Measurements from ENCODE around the gene NRG3.

NRG3 gene

GRCh38 chr10:82171899-82172298 is 296.9 kb downstream of the NRG3 start:
- DNase-seq (ENCODE audit: extremely low spot score) = no peak
- ChIA-PET POLR2A (no interaction called here), CTCF (interaction anchor here (1.6 kb wide), 1 partner anchor 26 kb away, joined by 3 read pairs; no protein-coding TSS in a partner anchor)
- TF ChIP-seq CTCF (IDR thresholded peaks at IDR 0.05; ENCODE audit: control extremely low read depth, extremely low read depth, low read depth, missing control alignments) = no peak

GRCh38 chr10:82176587-82176986 is 301.6 kb downstream of the NRG3 start:
- CTCF ChIA-PET = no interaction called here
- POLR2A ChIA-PET = no interaction called here
- TF ChIP-seq CTCF (IDR thresholded peaks at IDR 0.05; ENCODE audit: control extremely low read depth, extremely low read depth, low read depth, missing control alignments) = no peak
- DNase-seq (ENCODE audit: extremely low spot score) = no peak

GRCh38 chr10:82190432-82191260 is 315.7 kb downstream of the NRG3 start:
- ChIA-PET CTCF (no interaction called here), POLR2A (no interaction called here)
- no peak for DNase-seq (ENCODE audit: extremely low spot score)
- no peak for TF ChIP-seq CTCF (IDR thresholded peaks at IDR 0.05; ENCODE audit: control extremely low read depth, extremely low read depth, low read depth, missing control alignments)

- ChIA-PET CTCF (no interaction called here), POLR2A (no interaction called here)
- DNase-seq (ENCODE audit: extremely low spot score) = no peak
- no peak for TF ChIP-seq CTCF (IDR thresholded peaks at IDR 0.05; ENCODE audit: control extremely low read depth, extremely low read depth, low read depth, missing control alignments)
These were observed 316.7 kb downstream of the NRG3 start for GRCh38 chr10:82191653-82192052.

- ChIA-PET CTCF (interaction anchor here (1.2 kb wide), 1 partner anchor 8 kb away, joined by 3 read pairs; no protein-coding TSS in a partner anchor), POLR2A (no interaction called here)
- no peak for TF ChIP-seq CTCF (IDR thresholded peaks at IDR 0.05; ENCODE audit: control extremely low read depth, extremely low read depth, low read depth, missing control alignments)
- DNase-seq (ENCODE audit: extremely low spot score) = no peak
These were observed 317.7 kb downstream of the NRG3 start for GRCh38 chr10:82192665-82193064.

GRCh38 chr10:82194419-82194818 is 319.4 kb downstream of the NRG3 start:
- no peak for TF ChIP-seq CTCF (IDR thresholded peaks at IDR 0.05; ENCODE audit: control extremely low read depth, extremely low read depth, low read depth, missing control alignments)
- POLR2A ChIA-PET = no interaction called here
- no peak for DNase-seq (ENCODE audit: extremely low spot score)
- CTCF ChIA-PET = no interaction called here

All from GM10248 (cell line).